Midbrain (tissue), 1 donor: Measurements from ENCODE around the gene DLGAP1.
A peak's percentile ranks its signal among the peaks of the same experiment; 100 is the strongest.

ENCODE experiments used
- DNase-seq: peaks from one replicate; lab custom pipeline; 2025; lab: John Stamatoyannopoulos, UW

DLGAP1 gene

GRCh38 chr18:3898861-3899613, 556.1 kb downstream of the DLGAP1 start:
- no peak for DNase-seq

- DNase-seq: no peak
These were observed 563.0 kb downstream of the DLGAP1 start for GRCh38 chr18:3892152-3892551.

DNA sequence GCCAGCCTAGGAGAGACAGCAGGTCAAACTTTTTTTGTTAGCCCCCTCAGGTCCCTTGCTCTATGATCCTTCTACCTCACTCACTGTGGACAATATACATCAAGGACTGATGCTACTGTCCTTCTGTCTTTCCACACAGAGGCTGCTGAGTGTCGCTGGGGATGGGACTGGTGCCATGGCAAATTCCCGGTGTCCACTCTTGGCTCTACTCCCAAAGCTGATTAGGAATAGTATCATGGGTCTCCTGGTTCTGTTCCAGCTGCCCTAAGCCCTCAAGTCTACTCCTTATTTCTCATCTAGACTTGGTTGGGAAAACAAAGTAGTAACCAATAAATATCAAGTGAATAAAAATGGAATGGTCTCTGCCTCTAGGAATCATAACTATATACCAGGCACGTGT, 563.9 kb downstream of the DLGAP1 start:
- no peak for DNase-seq

GRCh38 chr18:3889803-3890202, 565.3 kb downstream of the DLGAP1 start:
- DNase-seq: no peak

DNA sequence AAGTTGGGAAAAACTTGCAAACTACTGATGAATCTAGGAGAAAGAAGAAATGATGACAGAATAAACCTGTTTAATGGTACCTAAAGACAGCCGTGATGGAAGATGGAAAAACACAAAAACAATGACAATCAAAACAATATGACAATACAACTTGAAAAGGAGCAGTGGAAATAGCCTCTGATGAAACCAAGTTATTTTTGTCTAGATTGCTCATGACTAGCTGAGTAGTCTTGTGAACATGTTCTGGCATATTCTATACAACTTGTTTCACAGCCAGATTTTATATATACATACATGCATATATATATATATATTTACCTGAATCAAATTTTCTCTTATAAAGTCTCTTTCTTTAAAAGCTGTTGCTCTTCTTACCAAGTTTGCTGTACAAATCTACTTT, 566.0 kb downstream of the DLGAP1 start:
- DNase-seq: no peak

DNA sequence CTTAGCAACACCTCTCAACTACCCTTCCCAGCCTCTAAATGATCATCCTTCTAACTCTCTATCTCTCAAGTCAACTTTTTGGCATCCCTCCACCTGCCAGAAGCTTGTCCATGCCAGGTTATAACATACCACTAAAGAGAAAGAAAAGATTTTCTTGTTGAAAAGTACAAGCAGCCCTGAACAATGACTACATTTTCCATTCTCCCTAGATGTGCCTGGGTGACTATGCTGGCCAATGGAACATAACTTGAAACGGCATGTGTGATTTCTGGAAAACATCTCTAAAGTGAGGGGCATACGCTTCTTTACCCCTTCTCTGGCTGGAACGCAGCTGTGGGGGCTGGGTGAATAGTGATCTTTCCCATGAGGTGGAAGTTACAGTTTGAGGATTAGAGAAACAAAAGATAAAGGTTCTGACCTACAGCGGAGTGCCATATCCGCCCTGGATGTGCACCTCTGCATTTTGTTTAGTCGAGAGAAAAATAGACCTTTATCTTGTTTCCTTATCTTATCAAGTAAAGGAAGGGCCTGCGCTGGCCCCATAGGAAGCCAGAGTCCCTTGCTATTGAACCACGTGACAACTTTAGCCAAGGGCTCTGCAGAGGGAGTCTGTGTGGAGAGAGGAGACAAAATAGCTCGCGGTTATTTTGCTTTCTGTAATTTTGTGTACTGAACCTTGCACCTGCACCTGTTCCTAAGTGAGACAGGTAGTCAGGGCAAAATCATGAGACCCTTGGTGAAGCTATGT, 568.4 kb downstream of the DLGAP1 start:
- no peak for DNase-seq

DNA sequence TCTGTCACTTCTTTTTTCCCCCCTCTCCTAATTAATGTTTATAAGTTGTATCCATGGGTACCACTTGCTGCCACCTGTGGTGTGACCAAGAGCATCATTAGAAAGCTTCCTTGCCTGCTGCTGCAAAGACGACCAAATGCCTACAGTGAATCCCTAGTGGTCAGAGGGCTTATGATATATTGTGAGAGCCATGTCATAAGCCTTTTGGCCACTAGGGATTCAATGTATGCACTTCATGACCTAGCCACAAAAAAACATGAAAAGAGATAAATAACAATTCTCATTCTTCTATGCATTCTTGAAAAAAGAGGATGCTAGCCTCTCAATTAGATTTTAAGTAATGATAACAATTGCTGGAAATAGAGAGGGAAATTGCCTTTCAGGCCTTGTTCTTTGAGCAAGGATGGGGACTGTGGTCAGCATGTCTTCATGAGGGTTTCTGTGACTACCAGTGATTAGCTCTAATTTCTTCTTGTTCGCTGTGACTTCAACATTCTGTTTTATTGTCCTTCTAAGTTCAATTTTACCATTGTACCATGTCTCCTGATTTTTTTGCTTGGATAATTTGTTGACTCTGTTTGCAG, 569.8 kb downstream of the DLGAP1 start:
- DNase-seq: no peak

DNA sequence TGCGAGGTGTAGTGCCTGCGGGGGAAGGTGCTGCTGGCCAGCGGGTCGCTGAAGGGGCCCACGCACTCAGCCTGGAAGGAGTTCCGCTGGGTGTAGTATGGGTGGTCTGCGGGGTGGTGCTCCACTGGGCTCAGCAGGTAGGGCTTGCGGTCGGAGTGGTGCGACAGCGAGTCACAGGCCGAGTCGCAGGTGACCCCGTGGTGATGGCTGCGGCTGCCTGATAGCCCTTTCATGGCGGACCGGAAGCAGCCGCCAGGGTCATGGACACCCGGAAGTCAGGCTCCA, 575.3 kb downstream of the DLGAP1 start:
- no peak for DNase-seq

- no peak for DNase-seq
These were observed 575.8 kb downstream of the DLGAP1 start for GRCh38 chr18:3879114-3879835.

GRCh38 chr18:3878401-3878800, 576.7 kb downstream of the DLGAP1 start:
- DNase-seq: no peak

DNA sequence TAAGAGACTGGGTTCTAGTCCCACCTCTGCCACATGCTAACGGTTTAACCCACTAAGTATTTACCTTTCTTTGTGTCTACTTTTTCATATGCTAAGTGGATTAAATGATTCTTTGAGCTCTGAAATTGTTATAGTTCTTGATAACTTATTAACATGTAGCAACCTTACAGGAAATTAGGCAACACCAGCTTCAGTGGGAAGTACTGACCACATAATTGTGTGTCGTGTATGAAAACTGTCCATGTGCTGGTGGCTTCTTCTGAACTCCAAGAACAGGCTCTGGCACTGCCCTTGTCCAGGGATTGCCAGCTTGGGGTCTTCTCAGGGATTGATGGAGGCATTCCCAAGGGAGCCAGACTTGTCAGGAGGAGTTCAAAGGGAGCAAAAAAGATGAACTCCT, 577.4 kb downstream of the DLGAP1 start:
- no peak for DNase-seq

GRCh38 chr18:3875961-3876360, 579.1 kb downstream of the DLGAP1 start:
- DNase-seq: no peak

- no peak for DNase-seq
These were observed 579.7 kb downstream of the DLGAP1 start for GRCh38 chr18:3875376-3875775.

DNA sequence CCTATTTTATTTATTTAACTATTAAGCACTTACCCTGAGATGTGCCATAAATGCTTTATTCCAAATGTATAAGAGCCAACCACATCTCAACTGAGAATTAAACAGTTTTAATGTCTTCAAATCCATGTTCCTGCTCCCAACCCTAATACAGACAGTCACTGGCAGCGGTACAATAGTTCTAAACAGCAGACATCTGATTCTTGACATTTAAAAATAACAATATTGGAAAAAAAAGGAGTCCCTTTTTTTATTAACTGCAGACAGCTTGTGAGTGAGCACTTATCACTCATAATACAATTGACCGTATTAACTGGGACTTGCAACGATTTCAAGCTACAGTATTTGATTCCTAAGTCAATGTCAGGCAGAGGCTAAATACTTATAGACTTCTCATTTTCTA, 580.5 kb downstream of the DLGAP1 start:
- DNase-seq: no peak

DNA sequence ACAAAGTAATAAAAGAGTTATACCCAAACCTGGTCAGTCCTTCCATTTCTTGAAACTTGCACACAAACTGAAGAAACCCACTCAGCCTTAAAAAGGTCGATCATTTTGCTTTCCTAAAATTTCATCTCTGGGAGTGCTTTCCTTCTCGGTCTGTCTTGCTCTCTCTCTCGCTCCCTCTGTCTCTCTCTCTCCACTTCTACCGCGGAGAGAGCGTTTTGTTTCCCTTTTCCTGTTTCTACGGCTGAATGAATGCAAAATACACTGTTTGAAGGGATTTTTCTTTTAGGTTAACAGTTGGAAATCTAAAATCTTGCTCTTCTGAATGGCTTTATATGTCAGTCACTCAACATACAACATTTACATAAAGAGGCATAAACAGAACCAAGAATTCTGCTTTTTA, 581.0 kb downstream of the DLGAP1 start:
- peak; percentile 29 for DNase-seq

DNA sequence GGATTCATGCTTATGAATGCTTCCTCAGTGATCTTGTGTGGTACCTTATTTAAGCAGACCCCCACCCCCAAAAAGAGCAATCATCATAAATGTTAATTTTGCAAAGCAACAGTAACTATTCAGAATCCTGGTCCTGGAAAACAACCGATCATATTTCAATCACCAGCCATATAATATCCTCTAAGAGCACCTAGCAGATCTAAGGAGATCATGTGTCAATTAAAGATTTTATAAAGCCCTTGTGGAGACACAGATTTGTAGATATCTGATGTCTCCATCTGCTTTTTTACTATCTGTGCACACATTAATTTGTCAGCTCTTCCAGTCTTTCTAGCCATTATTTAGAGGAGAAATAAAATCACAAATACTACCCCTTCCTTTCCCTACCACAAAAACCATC, 581.4 kb downstream of the DLGAP1 start:
- no peak for DNase-seq

GRCh38 chr18:3873211-3873610, 581.9 kb downstream of the DLGAP1 start:
- DNase-seq: no peak

DNA sequence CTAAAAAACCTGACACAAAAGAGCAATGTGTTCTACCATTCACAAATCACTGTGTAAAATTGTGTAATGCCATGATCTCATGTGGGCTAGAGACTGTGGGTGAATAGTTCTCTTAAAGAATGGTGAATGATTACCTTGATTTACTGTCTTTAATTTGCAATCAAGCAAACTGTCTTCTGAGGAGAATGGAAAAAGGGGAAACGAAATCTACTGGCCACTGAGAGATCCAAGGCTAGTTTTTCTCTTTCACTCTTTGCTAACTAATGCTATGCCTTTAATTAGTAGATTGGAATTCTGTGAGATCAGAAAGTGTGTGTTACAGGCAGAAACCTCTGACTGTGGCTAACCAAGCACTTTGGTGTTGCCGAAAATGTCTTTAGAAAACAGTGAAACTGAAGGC, 582.5 kb downstream of the DLGAP1 start:
- no peak for DNase-seq

- no peak for DNase-seq
These were observed 583.4 kb downstream of the DLGAP1 start for GRCh38 chr18:3871687-3872086.

DNA sequence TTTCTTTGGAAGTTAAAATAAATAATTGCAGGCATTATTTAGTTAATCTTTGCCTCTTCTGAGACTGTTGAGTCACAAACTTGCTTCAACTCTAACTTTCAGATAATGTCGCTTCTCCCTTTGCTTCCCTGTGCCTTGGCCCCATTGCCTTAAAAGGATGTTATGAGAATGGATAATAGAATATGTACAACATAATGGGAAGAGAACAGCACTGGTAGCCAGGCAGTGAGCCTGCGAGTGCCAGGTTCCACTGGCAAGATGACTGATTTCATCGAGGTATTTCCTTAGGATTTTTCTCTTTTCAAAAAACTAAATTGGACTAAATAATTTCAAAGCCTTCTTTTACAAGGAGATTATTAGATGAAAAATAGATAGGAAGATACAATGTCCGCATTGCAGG, 584.2 kb downstream of the DLGAP1 start:
- no peak for DNase-seq

DNA sequence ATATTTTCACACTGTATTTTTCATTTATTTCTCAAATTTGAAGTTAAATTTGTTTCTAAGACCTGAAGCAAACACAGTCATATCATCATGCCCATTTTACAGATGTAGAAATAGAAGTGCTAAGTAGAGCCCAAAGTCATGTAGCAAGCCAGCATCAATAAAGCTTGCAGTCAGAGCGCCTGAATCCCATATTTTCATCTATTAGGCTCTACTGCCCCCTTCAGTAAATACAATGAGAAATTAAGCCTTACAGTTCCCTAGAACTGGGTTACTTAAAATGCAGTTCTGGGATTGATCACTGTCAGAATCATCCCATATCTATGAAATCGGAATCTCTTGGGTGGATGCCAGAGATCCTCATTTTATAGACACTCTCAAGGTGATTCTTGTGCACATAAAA, 585.3 kb downstream of the DLGAP1 start:
- peak; percentile 23 for DNase-seq

DNA sequence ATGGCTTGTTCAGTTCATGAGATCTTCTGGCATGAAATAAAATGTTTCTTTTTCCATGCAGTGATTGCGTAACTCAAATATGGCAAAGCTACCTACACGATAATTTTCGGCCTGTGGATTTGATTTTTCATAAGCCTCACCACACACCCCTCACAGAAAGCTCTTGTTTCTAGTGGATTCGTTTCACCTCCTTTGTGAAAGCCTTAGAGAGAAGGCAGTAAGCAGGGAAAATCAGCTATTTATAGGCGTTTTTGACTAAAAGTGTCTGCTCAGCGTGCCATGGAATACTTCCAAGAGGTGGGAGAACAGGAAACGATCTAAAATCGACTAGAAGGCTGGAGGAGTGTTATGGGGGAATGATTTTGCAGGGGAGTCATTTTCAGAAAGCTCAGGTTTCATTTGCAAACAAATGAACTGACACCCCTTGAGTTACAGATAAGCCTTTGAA, 587.2 kb downstream of the DLGAP1 start:
- no peak for DNase-seq

DNA sequence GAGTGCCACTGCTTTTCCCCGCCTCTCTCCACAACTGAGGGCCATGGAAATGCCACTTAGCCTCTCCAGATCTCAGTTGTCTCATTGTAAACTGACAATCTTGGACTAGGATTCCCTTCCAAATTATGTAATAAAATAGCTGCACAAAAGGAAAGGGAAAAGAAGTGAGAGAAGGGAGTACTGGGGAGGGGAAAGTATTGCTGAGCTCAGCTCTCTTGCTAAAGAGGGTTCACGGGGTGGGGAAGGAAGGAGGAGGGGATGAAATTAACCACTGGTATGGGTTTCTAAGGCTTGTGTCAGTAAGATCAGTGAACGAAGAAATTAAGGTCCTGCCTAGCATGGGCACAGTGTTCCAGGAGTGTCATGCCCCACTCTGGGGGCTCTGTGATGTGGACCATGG, 587.9 kb downstream of the DLGAP1 start:
- no peak for DNase-seq
